GM21526 (cell line): Measurements from ENCODE around the gene SASH1.

Experiments
- ATAC-seq: cut with Tn5 transposase; IDR thresholded peaks from one replicate; pipeline ENCODE4 v1.9.1; 2021; ENCODE audit warnings: moderate library complexity; ENCODE audit not compliant: unreplicated experiment, low FRiP score

SASH1 gene

DNA sequence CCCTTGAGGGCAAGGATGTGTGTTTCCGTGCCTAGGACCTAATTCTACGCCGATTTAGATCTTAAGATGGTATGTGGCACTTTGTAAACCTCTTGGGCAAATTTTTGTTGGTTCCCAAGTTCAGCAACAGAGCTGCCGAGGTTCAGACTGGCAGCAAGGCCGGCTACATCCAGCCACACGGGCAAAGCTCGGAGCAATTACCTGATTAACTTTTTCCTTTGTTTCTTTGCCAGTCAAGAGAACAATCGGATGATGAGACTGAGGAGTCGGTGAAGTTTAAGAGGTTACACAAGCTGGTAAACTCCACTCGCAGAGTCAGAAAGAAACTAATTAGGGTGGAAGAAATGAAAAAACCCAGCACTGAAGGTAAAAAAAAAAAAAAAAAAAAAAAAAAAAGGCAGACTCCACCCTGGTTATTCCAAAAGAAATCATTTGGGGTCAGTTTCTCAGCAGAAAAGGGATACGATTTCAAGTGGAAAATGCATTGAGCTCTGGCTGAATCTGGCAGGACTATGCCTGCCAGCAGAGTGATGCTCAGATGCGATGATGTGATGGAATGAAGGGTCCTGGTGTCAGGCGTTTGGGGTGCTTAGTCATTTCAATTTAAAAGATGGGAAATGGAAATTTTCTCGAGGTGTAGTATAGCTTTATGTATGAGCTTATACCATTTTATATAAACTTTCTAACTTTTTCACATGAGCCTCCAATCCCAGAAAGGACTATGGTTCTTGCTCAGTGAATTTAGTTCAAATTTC is 171.6 kb downstream of the SASH1 start:
- ATAC-seq, result no peak

DNA sequence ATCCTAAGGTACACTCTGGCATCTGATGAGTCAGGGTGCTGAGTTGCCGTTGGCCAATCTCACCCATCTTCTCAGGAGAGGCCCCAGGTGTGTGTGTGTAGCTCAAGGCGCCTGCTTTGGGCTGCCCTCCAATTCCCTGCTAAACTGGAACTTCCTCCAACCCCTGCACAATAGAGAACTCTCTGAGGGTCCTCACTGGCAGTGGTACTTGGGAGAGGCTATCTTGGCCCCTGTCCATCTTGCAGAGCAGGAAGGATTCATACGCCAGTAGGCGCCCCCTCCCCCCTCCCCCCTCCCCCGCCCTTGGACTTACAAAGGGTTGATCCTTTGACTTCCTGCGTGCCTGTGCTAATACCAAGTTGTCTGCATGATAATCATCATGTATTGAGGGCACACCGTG is 173.6 kb downstream of the SASH1 start:
- ATAC-seq, result no peak

DNA sequence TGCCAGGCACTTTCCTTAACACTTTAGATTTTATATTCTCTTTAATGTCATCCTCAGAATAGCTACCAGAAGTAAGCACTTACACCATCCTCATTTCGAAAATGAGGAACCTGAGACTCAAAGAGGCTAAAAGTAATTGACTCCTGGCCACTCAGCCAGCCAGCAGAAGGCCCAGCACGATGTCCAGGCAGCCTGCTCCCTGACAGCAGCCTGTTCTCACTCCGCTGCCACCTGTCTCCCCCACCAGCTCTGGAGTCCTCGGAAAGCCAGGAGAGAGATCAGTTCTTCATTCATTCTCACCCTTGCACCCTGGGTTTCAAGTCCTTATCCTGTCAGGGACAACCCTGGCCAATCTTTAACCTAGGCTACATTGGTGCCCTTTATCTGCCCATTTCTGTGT is 174.0 kb downstream of the SASH1 start:
- ATAC-seq, result no peak

DNA sequence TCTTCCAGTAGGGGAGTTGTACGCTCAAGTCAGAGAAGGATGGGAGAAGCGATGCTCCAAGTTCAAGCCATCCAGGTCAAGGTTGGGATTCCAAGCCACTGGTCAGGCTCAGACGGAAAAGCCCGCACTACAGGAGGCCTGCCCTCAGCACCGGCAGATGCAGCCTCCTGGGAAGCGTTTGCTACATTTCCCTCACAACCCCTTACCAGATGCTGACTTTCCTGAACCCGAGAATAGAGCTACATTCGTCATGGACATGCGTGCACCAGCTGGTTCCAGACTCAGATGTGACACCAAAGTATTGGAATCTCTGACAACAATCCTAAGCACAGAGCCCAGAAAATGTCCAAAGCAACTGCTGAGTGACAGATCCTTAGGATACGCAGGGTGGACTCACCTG is 174.8 kb downstream of the SASH1 start:
- ATAC-seq, result no peak

DNA sequence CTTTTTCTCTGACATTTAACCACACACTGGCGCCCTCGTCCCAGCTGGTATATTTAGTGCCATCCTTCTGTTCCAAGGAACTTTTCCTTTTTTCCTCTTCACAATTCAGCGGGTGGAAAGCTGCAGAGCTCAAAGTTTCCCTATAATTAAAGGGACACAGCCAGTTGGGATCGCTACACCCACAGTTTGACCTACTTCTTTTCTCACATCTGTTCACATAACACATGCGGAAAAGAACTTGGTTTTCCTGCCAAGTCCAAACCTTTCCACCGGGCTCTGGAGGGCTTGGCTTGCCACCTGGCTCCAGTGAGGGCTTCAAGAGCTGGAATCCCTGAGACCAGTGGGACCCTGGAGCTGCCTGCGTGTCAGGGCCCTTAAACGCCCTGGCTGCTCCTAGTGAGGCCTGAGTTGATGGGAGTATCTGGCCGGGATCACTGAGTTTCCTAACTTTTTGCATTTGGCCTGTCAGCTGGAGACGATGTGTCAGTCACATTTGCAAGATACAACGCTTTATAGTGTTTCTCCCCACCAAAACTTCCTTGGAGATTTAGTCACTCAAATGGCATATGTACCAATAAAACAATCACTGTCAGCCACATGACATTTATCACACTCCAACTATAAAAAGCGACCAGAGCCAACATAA is 176.0 kb downstream of the SASH1 start:
- ATAC-seq, result no peak

DNA sequence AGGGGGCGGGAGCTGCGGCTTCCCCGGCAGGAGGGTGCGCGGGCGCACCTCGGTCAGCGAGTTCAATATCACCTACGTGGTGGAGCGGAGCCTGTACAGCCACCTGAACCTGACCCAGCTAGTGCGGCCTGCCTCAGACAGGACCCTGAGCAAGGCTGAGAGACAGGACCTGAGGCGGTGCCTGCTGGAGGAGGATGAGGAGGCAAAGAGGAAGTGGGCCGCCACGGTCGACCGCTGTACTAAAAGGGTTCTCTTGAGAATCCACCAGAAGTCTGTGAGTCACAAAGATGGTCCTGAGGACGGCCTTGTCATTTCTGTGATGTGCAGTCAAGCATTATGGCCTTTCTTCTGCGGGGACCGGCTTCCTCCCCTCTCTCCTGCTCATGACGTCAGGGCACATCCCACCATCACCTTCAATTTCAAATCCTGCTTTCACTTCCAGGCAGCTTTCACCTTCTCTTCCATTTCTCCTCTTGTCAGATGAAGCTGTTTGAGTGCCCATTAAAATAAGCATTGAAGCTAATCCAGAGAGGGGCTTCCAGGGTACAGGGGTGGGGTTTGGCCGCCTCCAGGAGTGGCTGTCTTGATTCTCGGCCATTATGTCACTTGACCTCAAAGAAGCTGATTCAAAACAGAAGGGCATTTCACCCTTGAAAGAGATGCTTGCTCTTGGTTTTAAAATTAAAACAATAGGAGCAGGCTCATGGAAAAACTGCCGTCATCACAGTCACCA is 177.6 kb downstream of the SASH1 start:
- peak; percentile 94 for ATAC-seq

DNA sequence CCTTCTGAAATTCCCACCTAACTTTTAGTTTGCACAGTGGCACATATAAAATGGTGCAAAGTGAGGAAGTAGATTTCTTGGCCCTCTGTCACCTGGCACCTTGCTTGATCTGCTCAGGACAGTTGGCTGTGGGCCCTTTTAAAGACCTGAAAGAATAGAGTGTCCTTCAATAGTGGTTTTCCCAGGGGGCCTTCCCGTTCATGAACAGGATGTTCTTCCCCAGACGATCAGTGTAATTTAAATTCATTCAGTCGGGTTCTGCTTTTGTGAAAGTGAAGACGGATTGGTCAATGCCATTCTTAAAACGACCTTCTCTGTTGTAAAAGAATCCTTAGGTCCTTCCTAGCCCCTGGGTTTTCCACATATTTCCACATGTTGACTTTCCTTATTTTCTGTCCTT is 178.5 kb downstream of the SASH1 start:
- ATAC-seq, result no peak

DNA sequence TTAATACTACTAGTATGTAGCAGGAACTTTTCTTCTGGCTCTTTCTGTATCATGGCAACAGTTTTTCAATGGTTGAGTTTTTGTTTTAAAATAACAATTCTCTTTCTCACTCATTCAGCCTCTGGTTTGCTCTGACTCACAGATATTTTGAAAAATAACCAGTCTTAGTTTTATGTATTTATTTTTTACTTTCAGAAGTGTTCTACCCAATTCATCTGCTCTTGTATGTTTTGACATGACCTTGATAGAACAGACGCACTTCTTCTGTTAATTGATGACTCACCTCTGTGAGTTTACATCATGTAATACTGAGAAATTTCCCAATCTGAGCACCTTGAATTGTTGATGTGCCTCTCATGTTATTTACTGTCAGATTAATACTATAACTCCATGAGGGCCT is 178.9 kb downstream of the SASH1 start:
- ATAC-seq, result no peak

DNA sequence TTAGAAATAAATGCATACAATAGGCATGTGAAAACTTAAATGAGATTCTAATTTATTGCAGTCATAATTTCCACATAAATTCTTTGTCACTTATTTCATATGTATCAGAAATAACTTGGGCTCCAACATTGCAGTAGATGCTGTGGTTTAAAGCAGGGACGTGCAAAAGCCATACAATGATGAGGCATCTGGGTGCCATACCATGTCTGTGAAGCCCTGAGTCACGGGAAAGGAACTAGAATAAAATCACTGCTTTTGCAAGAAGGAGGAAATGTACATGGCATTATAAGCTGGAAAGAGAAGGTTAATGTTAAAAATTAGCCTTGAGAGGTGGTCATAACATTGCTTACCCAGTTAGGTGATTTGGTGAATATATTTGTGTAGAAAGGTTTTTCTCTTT is 180.4 kb downstream of the SASH1 start:
- no peak for ATAC-seq

DNA sequence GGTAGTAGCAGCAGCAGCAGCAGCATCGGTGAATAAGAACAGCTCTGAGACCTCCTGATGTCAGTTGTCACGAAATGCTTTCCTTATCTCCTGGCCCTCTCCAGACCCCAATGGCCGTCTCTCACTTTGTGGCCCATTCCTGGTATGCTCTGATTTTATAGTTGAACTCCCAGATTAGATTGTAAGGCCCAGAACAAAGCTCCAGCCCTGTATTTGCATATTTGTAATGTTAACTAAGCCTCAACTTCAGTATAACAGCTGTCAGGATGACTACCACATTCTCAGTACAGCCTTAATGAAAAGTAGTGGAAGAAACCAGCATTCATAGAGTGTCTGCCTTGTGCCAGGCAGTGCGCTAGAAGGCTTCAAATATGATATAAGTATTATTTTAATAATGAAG is 180.9 kb downstream of the SASH1 start:
- no peak for ATAC-seq

DNA sequence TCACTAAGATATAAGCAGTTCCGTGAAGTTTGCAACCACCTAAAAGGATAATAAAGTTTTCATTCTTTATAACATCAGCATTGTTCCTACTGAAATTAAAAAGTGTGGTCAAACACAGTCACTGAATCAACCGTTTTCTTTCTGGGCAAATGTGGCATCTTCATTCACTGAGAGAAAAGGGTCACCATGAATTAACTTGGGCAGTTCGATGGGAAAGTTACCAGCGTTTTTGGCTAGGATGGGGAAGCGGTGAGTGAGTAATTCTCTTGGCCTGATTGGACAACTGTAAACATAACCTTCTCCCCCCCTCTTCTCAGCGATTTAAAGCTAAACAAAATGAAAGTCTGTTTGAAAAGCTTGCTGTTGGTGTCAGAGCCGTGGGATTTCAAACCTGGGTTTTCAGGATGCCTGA is 181.8 kb downstream of the SASH1 start:
- ATAC-seq, result no peak

DNA sequence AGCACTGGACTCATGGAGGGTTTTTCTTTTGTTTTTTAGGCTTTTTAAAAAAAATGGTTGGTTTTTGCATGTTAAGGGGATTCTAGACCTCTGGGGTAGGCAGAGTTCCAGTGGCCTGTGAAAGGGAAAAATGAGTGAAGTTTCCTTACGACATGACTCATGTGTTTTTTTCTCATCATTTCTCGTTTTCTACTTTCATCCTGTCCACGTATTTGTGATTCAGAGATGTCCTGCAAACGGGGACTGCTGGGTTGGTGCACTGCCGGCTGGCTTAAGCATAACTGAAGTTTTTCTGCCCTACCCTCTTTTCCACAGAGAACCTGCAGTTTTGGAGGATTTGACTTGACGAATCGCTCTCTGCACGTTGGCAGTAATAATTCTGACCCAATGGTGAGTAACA is 182.3 kb downstream of the SASH1 start:
- no peak for ATAC-seq

DNA sequence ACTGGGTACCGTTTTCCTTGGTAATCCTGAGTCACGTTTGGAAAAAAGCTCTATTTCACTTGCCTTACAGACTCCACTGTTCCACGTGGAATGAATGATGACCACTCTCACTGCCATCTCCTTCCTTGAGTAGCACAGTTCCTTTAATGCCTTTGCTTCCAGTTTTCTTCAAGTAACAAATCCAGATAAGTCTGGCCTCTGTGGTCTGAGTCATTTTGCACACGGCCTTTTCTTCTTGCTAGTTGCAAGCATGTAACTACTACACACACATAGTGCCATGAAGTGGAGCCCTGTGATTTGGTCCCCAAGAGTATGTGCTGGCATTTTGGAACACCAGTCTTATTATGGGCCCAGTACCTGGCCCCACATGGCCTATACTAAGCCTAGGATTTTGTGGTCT is 182.8 kb downstream of the SASH1 start:
- ATAC-seq, result no peak

DNA sequence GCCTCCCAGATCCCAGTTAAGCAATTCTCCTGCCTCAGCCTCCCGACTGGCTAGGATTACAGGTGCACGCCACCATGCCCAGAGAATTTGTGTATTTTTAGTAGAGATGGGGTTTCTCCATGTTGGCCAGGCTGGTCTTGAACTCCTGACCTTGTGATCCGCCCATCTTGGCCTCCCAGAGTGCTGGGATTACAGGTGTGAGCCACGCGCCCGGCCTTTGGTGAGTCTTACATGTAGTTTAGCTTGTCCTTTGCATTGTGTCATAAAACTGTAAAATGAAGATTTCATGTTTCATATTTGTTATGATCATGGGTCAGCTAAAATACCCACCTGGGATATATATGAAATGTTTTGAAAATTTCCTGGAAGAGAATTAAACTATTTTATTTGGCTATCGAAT is 183.5 kb downstream of the SASH1 start:
- no peak for ATAC-seq

DNA sequence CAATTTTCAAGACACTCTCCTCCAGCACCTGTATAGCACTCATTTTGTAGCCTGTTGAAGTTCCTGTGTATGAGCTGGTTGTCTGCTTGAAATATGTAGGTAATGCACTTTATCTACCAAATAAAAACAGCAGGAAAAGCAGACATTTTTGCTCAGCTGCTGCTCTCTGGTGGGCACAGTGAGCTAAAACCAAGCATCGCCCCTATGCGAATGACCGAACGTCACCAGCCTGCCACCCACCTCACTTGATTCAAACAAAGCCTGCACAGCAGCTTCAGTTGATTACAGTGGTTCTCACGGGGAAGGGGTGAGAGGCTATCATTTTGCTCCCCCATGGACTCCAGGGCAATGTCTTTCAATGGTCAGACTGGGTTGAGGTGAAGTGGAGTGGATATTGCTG is 185.7 kb downstream of the SASH1 start:
- no peak for ATAC-seq

DNA sequence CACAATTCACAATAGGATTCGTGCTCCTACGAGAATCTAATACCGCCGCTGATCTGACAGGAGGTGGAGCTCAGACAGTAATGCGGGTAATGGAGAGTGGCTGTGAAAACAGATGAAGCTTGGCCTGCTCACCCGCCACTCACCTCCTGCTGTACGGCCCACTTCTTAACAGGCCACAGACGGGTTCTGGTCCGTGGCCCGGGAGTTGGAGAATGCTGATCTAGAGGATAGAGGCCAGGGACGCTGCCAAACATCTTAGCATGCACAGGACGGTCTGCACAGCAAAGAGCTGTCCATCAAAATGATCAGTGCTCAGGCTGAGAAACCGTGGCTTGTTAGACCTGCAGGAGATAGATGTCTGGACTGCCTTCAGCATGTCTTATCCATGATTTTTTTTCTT is 186.4 kb downstream of the SASH1 start:
- ATAC-seq, result no peak

DNA sequence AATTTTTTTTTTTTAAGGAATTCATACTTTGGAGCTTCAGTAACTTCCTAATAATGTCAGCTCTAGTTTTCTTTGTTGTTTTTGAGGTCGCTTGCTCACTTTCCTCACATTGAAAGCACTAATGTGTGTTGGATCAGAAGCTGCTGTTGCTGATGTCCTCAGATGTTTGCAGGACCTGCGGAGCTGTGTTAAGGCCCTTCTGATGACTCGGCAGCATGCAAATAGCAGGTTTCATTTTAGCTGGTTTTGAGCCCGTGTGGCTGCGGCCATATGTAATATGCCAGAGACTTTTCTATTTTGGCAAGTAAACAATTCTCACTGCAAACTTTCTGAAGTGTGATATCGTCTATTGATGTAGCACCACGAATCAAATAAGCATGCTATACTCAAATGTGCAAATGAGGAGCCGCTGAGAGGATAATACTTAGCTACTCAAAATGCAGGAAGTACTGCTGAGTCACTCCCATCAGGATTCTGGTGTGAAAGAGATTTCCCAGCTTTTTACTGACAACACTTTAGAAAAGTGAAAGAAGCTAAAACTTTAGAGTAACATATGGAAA is 187.8 kb downstream of the SASH1 start:
- peak; percentile 60 for ATAC-seq

DNA sequence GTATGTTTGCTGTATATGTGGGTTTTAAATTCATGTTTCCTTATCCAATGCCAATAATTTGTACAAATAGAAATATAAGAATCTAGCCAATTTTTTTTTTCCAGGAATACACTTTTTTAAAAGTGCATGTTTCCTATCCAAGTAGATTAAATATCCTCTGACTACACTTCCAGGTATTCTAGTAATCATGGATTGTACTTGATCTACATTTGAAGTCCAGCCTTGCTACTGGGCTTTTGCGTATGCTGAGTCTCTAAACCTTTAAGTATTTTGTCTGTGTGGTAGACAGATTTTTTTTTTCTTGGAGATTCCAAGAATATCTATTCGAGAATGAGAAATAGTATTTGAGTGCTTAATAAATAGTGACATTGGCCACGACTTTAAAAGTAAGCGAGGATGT is 188.3 kb downstream of the SASH1 start:
- no peak for ATAC-seq

DNA sequence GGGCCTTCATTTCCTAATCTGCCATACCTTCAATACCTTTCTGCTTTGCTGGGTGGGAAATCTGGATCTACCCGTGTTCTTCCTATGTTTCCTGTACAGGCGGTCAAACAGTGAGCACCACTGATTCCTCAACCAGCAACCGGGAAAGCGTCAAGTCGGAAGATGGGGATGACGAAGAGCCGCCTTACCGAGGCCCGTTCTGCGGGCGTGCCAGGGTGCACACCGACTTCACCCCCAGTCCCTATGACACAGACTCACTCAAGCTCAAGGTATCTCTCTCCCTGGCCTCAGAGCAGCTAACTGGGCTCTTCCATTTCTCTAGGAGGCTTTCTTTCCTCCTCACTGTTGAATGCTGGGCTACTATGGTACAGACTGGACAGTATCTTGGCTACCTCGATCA is 190.1 kb downstream of the SASH1 start:
- no peak for ATAC-seq

DNA sequence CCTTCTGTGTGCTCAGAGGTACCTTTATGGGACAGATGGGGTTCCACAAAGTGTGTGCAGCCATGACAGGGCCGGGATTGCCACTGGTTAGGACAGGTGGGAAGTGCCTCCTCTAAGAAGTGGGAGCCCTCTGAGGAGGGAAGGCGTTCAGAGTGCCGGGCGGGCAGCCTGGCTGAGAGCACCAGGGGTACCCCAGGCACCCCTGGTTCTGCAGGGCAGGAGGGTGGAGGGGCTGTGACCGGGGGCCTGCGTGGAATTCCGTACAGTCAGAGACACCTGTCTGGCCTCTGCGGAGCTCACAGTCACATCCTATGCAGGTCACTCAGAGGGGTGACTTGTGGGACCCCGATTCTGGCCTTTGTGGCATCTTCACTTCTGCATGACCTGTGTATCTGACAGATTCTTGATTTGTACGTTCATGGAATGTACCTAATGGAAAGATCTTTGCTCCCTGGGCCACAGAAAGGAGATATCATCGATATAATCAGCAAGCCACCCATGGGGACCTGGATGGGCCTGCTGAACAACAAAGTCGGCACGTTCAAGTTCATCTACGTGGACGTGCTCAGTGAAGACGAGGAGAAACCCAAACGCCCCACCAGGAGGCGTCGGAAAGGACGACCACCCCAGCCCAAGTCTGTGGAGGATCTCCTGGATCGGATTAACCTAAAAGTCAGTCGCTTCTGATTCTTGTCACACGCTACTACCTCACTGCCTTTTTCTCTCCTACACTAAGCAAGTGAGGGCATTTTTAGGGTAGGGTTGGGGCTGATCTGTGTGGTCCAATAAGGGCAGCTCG is 190.9 kb downstream of the SASH1 start:
- no peak for ATAC-seq

DNA sequence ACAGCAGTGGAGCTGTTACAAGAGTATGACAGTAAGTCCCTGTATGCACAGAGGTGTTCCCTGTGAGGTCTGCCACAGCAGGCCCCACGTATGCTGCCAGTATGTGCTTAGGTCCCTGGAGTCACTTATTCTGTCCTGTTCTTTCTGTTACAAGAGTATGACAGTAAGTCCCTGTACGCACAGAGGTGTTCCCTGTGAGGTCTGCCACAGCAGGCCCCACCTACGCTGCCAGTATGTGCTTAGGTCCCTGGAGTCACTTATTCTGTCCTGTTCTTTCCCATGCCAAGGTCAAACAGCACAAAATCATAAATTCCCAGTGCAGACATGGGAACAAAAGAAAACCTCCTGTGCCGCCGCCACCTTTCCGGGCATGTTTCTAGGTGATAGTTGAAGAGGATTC is 192.2 kb downstream of the SASH1 start:
- no peak for ATAC-seq
